Measurements from ENCODE around the gene RASSF6. TPM values are rescaled to one million over a fixed set of nuclear protein-coding genes. Genes with fewer than 3 reads are reported as not detected.

The RASSF6 gene
- total and polyA plus RNA-seq, 3 donors from 2014 or later = 0.06 to 0.17 (median 0.08) TPM

DNA sequence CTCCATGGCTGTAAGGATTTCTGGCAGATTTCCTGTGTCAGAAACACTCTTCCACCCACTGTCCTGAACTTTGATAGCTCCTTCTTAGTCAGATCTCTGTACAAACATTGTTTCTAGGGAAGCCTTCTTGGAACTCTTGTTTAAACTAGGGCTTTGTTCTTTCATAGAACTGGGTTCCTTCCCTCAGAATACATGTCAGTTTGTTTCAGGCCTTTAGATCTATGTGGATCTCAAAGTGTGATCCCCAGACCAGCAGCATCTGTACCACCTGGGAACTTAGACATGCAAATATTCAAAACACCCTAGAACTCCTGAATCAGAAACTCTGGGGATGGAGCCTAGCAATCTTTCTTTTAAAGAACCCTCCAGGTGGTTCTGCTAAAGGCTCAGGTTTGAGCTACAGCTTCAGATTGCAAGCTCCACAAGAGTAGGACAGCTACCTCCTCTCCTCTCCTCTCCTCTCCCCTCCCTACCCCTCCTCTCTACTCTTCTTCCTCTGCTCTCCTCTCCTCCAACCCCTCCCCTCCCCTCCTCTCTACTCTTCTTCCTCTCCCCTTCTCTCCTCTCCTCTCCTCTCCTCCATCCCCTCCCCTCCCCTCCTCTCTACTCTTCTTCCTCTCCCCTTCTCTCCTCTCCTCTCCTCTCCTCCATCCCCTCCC is 12.7 kb downstream of the RASSF6 start:
- Histone ChIP-seq H3K27ac (no peak overlapping the region), H3K4me3 (no peak overlapping the region), H3K4me1 (no peaks in the 10 kb centered on the region), H3K36me3 (ENCODE audit: low read depth, missing control alignments) (no peaks in the 10 kb centered on the region), H3K27me3 (no peaks in the 10 kb centered on the region), H3K9me3 (no peaks in the 10 kb centered on the region)
- DNase-seq = no peak
- intact Hi-C loops (cut with DNase I; ENCODE audit: low total_unique reads) = no loop called here
- TF ChIP-seq POLR2A (IDR thresholded peaks at IDR 0.05) = no peak
- TF ChIP-seq, protein P1, sequence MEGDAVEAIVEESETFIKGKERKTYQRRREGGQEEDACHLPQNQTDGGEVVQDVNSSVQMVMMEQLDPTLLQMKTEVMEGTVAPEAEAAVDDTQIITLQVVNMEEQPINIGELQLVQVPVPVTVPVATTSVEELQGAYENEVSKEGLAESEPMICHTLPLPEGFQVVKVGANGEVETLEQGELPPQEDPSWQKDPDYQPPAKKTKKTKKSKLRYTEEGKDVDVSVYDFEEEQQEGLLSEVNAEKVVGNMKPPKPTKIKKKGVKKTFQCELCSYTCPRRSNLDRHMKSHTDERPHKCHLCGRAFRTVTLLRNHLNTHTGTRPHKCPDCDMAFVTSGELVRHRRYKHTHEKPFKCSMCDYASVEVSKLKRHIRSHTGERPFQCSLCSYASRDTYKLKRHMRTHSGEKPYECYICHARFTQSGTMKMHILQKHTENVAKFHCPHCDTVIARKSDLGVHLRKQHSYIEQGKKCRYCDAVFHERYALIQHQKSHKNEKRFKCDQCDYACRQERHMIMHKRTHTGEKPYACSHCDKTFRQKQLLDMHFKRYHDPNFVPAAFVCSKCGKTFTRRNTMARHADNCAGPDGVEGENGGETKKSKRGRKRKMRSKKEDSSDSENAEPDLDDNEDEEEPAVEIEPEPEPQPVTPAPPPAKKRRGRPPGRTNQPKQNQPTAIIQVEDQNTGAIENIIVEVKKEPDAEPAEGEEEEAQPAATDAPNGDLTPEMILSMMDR (IDR thresholded peaks at IDR 0.05) = no peak

DNA sequence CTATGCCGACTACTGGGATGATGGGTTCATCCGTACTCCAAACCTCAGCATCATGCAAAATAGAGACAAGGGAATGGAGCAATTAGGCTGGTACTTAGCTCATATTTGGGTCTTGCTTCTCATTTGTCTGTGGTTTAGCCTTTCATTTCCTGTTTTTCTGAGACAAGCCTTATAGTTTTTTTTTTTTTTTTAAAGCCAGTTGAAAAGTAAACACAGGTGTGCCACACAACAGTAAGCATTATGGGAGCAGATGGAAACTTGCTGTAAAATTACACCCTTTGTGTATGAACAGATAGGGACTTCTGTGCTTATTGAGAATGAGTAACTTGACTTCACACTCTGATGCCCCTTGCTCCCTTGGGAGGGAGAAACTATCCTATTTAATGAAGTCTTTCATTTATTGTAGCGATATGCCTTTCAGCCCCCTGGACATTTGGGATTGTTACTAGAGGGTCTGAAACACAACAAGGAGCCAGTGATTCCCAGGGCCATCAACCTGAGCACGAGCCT is 13.7 kb downstream of the RASSF6 start:
- H3K36me3 ChIP-seq (ENCODE audit: low read depth, missing control alignments) = no peaks in the 10 kb centered on the region
- TF ChIP-seq, protein P1 (IDR thresholded peaks at IDR 0.05) = no peak
- TF ChIP-seq POLR2A (IDR thresholded peaks at IDR 0.05) = no peak
- DNase-seq = no peak
- intact Hi-C loops (cut with DNase I; ENCODE audit: low total_unique reads) = no loop called here
- H3K9me3 ChIP-seq = no peaks in the 10 kb centered on the region
- no peaks in the 10 kb centered on the region for H3K27me3 ChIP-seq
- no peak overlapping the region for H3K4me3 ChIP-seq
- H3K4me1 ChIP-seq = no peaks in the 10 kb centered on the region
- H3K27ac ChIP-seq = no peak overlapping the region
- 91 to 92% methylated on average over 4 of the region's 4 CpGs for WGBS, 2 donors

DNA sequence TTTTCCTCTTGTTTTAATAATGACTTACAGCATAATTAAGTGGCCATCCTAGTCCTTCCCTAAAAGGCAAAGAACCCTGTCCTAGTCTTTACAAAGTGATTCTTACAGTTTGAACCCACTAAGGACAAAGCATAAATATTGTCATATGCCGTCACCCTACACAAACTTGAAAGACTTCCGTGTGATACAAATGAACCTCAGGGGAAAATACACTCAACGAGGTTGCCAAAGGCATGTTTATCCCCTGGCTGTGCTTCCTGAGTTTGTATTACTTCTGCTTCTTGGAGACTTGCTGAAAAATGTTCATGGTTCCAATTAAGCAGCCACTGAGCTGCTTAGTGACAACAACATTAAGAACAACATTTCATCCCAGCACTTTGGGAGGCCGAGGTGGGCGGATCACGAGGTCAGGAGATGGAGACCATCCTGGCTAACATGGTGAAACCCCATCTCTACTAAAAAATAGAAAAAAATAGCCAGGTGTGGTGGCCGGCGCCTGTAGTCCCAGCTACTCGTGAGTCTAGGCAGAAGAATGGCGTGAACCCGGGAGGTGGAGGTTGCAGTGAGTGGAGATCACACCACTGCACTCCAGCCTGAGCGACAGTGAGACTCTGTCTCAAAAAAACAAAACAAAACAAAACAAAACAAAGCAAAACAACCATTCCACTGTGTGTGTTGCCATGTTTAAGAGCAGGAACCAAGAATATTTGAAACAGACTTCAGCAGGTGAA is 16.2 kb downstream of the RASSF6 start:
- Histone ChIP-seq H3K27ac (no peak overlapping the region), H3K36me3 (ENCODE audit: low read depth, missing control alignments) (no peaks in the 10 kb centered on the region), H3K9me3 (no peaks in the 10 kb centered on the region), H3K27me3 (no peaks in the 10 kb centered on the region), H3K4me3 (no peak overlapping the region), H3K4me1 (no peaks in the 10 kb centered on the region)
- WGBS, 2 donors = 83% methylated on average over 12 of the region's 12 CpGs
- intact Hi-C loops (cut with DNase I; ENCODE audit: low total_unique reads) = no loop called here
- DNase-seq = no peak
- TF ChIP-seq, protein P1 (IDR thresholded peaks at IDR 0.05) = no peak
- TF ChIP-seq POLR2A (IDR thresholded peaks at IDR 0.05) = no peak

DNA sequence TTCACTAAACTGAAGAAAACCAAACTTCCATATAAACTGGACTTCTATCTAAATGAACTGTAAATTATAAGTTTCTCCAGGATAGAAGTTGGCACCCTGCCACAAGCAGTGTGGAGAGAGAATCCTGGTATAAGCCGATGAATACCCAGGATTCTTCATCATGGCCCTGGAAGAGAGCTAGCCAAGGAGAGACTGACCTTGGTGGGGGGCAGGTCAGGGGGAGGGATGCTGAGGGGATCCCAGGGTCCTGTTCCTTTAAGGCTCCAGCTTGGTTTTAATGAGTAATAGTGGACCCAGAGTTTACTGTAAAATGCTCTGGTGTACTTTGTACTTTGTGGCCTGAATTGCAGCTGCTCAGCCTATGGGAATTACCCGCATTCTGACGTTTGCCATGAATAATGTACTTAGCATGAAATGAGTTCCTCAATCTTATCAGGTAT is 16.9 kb downstream of the RASSF6 start:
- intact Hi-C loops (cut with DNase I; ENCODE audit: low total_unique reads) = no loop called here
- Histone ChIP-seq H3K27me3 (no peaks in the 10 kb centered on the region), H3K27ac (no peak overlapping the region), H3K36me3 (ENCODE audit: low read depth, missing control alignments) (no peaks in the 10 kb centered on the region), H3K4me3 (no peak overlapping the region), H3K9me3 (no peaks in the 10 kb centered on the region), H3K4me1 (no peaks in the 10 kb centered on the region)
- no peak for TF ChIP-seq POLR2A (IDR thresholded peaks at IDR 0.05)
- TF ChIP-seq, protein P1 (IDR thresholded peaks at IDR 0.05) = no peak
- no peak for DNase-seq
- WGBS, 2 donors = 14 to 32% methylated on average over 3 of the region's 3 CpGs
